Measurements from ENCODE around the gene ANO8.
A peak's percentile ranks its signal among the peaks of the same experiment; 100 is the strongest.
"Not testable (repeated sequence)": the region's sequence is repeated elsewhere in the genome, so short reads cannot be mapped to it uniquely, and the experiment has no call there.

Gene ANO8

DNA sequence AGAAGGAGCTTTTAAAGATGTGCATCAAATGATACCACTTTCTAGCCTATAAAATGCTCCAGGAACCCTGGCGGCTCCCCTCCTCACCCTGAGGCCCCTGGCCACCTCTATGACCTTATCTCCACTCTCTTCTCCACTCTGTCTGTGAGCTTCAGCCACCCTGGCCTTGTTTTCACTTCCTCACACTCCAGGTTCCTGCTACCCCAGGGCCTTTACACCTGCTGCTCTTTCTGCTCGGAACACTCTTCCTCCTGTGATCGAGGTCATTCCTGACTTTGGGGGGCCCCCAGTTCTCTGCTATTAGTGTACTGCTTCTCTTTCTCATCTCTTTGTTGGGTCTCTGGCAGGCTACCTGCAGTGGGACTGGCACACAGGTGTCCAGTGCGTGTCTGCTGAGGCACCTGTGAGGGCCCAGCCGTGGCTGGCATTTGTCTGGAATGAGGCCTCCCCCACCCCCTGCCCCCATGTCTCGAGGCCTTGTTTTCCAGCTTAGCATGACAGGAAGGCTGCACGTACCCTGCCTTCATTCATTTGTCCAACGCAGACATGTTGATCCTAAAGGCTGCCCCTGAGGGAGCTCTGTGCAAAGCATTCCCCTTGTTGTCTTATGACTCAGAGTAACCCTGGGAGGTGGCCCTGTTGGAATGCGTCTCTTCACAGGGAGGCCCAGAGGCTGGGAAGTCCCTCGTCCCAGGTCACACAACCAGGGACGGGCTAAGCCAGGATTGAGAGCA lies 23.0 kb downstream of the ANO8 start:
- peak; percentile 61 for DNase-seq (ENCODE audit: low read depth)

- DNase-seq (ENCODE audit: low read depth) = no peak
These were observed 24.6 kb downstream of the ANO8 start for GRCh38 chr19:17309965-17310461.

DNA sequence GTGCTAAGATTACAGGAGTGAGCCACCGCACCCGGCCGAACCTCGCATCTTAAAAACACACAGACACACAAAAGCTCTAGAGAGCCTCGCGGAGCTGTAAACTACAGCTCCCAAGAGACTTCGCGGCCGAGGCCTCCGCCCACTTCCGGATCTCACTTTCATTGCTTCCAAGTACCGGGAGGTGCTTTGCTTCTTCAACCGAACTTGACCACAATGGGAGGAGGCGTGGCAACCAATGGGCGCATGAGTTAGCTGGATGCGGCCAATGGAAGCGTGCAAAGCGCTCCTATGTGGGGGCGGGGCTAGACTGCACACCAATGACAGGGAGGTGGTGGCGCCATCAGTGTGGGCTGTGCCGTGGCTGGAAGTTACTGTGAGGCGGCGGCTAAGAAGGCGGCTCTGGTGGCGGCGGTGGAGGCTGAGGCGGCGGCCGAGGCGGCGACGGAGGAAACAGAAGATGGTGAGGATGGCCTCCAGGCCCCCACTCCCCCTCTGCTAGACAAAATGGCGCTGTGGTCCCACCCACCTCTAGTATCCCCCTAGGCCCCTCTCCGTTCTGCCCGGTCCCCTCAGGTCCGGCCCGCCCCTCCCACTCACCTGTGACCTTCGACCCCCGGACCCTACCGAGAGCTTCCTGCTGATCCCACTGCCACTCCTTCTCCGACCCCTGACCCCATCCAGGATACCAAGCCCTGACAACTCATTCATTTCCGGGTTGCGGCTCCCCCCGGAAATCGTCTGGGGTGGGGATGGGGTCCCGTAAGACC lies 25.3 kb downstream of the ANO8 start, which contains the start of gene DDA1:
DDA1 (plus strand) TSS at position 366 of the 767 bp plus-strand sequence; CDS start at position 458, 92 bp downstream.
- peak; percentile 100 for DNase-seq (ENCODE audit: low read depth)

DNA sequence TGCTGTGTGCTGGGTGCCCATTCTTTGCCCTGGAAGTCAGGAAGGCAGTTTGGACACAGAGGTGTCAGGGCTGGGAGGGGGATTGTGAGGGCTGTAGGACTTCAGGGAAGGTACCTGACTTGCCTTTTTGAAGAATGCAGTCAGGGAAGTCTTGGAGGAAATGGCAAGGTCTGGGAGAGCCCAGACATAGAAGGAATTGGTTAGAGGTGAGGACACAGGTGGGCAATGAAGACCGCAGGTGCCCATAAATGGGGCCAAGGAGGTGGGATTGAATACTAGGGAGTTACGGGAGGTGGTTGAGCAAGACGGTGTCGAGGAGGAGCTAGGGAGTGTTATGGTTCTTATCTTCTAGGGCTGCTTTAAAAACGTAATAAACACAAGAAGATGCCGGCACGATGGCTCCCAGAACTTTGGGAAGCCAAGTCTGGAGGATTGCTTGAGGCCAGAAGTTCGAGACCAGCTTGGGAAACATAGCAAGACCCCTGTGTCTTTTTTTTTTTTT lies 26.7 kb downstream of the ANO8 start:
- DNase-seq (ENCODE audit: low read depth) = no peak

DNA sequence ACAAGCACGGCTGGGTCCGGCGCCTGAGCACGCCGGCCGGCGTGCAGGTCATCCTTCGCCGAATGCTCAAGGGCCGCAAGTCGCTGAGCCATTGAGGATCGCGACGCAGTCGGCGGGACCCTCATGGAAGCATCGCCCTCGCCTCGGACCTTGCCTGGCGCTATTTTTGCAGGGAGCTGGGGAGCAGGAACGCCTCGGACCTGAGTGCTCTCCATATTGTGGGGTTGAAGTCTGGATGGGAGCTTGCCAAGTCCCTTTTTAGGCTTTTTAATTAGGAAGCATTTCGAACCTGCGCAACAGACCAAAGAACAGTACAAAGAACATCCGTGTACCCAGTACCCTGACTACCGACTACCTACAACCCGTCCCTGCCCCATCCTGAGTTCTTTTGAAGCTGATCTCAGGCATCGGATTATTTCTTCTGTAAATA lies 28.4 kb downstream of the ANO8 start:
- DNase-seq (ENCODE audit: low read depth) = no peak

DNA sequence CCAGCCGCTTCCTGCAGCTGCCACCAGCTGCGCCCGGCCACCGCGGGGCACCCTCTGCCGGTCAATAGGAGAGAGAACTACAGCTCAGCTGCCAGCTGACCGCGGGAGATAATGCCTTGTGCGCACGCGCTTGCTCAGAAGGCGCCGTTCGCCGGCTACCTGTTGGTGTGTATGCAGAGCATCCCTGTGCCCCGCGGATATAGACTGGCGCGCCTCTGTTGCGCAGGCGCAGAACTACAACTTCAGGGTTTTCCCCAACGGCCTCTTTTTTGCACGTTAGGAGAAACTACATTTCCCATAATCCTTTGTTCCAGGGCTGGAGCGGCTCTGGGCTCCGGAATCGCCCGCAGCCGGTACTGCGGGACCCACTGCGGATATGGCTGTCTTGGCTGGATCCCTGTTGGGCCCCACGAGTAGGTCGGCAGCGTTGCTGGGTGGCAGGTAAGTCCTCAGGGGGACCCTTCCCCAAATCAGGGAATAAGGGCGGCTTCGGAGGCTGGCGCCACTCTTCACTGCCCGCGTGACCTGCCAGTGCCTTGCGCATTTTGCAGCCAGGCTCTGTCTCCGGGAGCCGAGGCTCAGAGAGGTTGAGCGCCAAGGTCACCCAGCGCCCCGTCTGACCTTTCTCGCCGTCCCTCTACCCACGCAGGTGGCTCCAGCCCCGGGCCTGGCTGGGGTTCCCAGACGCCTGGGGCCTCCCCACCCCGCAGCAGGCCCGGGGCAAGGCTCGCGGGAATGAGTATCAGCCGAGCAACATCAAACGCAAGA lies 29.0 kb downstream of the ANO8 start, which contains the start of gene MRPL34:
MRPL34 (plus strand) TSS at position 356 of the 768 bp plus-strand sequence; CDS start at position 377, 21 bp downstream.
- DNase-seq (ENCODE audit: low read depth) = peak; percentile 100

DNA sequence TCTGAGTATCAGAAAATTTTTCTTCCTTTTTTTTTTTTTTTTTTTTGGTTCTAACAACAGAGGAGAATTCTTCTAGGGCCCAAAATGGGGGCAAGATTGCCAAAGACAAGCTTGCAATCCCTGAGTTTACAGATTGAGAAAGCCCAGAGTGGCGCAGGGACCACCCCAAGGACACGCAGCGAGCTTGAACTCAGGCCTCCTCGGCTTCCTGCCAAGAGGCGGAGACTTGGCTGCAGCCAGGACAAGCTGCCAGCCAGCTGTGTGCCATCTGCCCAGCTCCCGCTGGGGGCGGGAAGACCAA lies 29.5 kb downstream of the ANO8 start:
- no peak for DNase-seq (ENCODE audit: low read depth)

DNA sequence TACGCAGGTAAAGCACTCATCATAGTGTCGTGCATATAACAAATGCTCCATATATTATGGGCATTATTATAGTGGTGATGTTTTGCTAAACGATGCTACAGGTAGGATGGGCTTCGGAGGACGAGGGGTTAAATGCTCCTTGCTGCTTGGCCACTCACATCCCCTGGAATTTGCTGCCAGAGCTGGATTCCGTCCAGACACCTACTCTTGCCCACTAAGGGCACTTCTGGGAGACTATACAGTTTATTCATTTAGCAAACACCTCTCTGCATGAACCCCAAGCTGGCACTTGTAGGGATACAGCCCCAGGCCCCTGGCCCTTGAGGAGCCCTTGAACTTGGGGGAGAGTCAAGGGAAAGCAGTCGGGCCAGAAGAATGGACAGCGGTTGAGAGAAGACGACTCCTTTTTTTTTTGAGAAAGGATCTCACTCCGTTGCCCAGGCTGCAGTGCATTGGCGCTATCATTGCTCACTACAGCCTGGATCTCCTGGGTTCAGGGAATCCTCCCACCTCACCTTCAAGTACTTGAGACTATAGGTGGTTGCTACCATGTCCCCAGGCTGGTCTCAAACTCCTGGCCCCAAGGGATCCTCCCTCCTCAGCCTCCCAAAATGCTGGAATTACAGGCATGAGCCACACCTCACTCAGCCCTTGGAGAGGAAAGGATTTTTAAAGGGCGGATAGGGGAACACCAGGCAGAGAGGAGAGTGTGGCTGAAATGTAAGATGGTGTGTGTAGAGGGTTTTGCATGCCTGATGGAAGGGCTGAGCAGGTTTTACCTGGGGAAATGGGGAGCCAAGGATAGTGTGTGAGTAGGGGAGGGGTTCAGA lies 30.1 kb downstream of the ANO8 start:
- DNase-seq (ENCODE audit: low read depth) = peak; percentile 49

GRCh38 chr19:17303940-17304267 lies 30.8 kb downstream of the ANO8 start:
- peak; percentile 86 for DNase-seq (ENCODE audit: low read depth)

- DNase-seq (ENCODE audit: low read depth) = peak; percentile 94
These were observed 31.3 kb downstream of the ANO8 start, which contains the start of gene ABHD8 for GRCh38 chr19:17303167-17303939. TSS of gene ABHD8 (minus strand) at chr19:17303425. CDS start at chr19:17301616, 1,809 bp downstream.

DNA sequence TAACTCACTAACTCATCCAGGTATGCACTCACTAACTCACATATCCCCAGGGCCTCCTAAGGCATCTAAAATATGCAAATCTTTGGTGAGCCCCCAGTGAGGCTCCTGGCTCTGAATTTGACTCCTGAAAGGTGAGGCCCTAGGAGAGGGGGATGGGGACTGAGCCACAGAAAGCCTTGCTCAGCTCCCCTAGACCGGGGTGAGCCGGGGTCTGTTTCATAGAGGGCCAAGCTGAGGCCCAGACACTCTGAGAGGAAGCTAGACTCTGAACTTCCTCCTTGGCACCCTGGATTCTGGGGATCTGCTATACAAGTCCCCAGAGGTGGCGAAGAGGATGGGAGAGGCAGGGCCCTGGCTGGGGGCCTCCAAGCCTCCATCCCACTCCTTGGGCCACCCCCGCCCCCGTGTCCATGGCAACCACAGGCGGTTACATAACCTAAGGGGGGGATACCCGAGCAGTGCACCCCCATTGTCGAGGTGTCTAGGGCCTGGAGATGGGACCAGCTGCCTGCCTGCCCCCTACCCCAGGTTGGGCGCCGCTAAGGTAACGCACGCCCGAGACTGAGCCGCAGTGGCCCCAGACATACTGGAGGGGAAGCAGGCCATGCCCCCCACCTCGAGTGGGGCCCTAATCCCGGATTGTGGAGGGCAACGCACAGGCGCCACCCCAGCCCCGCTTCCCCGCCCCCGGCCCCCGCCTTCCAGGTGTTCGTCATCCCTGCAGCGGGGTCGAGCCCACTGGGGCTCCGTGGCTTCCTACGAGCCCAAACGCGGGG lies 32.1 kb downstream of the ANO8 start:
- DNase-seq (ENCODE audit: low read depth) = no peak

GRCh38 chr19:17300992-17301619 lies 33.5 kb downstream of the ANO8 start:
- DNase-seq (ENCODE audit: low read depth) = no peak

DNA sequence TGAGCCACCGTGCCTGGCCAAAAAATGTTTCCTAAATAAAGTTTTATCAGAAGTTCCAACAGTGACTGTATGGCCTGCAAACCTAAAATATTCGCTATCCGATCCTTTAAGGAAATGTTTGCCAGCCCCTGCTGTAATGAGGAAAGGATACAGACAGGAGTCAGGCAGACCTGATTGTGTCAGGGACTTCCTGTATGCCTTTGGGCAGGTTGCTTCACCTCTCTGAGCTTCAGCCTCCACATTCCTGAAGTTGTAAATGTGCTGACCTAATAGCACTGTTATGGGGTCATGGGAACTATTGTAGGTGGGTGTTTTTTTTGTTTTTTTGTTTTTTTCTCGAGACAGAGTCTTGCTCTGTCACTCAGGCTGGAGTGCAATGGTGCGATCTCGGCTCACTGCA lies 37.7 kb downstream of the ANO8 start:
- DNase-seq (ENCODE audit: low read depth) = no peak

- peak; percentile 27 for DNase-seq (ENCODE audit: low read depth)
These were observed 38.4 kb downstream of the ANO8 start for GRCh38 chr19:17296273-17296672.

- DNase-seq (ENCODE audit: low read depth) = not testable (repeated sequence)
These were observed 39.1 kb downstream of the ANO8 start for GRCh38 chr19:17295551-17295950.

GRCh38 chr19:17294051-17294891 lies 40.4 kb downstream of the ANO8 start:
- DNase-seq (ENCODE audit: low read depth) = no peak

DNA sequence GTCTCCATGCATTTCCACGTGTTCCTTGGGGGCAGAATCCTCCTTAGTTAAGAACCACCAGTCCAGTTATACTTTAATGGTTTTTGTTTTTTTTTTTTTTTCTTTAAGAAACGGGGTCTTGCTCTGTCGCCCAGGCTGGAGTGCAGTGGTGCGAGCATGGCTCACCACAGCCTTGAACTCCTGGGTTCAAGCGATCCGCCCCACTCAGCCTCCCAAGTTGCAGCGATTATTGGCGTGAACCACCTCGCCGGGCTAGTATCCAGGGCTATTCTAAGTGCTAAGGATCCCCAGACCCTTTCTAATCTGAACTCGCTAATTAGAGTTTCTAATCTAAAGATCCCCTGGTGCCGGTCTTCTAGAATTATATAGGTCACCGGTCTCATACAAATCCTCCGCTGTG lies 41.0 kb downstream of the ANO8 start:
- no peak for DNase-seq (ENCODE audit: low read depth)
